GM12872 (cell line): ENCODE results near the gene LRMDA.

Experiments
- CTCF ChIP-seq: IDR thresholded peaks from 3 replicates; pipeline ENCODE4 v1.5.1; 2011; ENCODE audit warnings: low read depth, mild to moderate bottlenecking, low read length, moderate library complexity; ENCODE audit not compliant: insufficient read depth

The LRMDA gene

DNA sequence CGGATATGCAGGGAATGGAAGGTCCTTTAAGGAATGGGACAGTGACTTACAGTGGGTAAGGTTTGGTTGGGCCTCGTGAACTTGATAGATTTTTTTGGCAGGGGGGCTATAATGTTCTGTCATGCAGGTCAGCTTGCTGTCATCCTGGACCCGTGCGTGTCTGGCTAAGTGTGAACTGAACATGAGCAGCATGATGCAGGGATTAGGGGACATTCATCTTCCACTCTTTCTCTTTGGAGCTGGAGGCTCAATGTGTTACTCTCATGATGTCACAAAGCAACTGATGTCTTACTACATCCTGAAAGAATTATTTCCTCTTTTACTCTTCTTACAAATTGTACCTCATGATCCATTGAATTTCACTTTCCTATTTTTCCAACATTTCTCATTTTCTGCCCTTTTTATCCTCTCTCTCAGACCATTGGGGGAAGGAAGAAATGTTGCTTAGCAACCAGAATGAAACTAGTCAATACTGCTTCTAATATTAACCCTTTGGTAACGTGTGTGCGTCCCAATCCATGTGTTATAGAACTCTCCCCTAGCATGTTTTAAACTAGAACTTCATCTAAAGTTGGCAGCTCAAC, 549.1 kb downstream of the LRMDA start:
- TF ChIP-seq CTCF, result no peak

- no peak for TF ChIP-seq CTCF
These were observed 551.4 kb downstream of the LRMDA start for GRCh38 chr10:75982611-75983369.

DNA sequence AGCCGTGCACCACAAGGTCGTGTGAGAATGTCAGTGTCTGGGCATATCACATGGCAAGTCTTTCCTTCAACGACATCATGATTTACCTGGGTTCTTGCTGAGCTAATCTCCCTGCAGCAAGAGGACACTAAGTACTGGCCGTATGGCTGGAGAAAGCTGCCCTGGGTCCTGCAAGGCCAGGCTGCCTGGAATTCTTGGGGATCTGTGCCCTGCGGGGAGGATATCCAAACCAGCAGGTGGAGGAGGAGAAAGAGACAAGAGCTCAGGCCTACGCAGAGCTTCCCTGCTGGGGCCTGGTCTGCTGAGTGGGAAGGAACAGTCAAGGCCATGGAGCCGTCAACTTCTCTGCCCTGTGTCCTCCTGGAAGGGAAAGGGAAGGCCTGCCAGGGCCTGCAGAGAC, 552.6 kb downstream of the LRMDA start:
- no peak for TF ChIP-seq CTCF

GRCh38 chr10:75987616-75988015, 556.2 kb downstream of the LRMDA start:
- no peak for TF ChIP-seq CTCF

- no peak for TF ChIP-seq CTCF
These were observed 563.1 kb downstream of the LRMDA start for GRCh38 chr10:75994357-75995040.

DNA sequence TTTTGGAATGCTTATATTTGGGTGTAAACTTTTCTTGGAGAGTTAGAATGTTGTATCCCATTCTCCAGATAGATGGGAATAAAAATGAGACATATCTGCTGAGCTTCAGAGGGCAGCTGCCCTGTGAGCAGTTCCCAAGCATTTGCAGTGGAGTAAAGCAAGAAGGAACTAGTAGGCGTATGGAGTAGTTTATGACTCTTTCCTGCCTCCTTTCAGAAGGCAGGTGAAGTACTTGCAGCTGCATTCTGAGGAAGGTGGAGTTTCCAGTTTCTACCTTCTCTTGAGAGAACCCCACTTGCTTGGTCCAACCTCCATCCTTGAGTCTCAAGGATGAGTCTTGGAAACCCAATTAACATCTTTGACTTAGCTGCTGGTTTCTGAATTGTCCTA, 563.6 kb downstream of the LRMDA start:
- TF ChIP-seq CTCF, result no peak

DNA sequence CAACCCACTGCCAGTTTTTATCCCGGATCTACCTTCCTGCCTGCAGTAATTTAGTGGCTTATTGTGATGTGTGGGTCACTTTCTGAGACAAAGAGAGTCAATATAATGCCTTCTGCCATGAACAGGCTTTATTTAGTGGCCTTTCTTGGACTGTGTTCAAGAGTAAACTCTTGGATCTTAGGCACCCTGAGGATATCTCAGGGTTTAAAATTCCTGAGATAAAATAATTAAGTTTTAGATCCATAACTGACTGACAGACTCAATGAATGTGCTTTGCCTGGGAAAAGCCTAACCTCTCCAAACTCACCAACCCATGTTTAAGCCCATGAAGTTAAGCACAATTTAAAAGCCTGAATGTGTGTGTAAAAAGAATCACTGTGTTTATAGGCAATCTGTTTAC, 564.3 kb downstream of the LRMDA start:
- TF ChIP-seq CTCF, result no peak
